GM15510 (cell line): ENCODE data around the gene ZNF429.

Experiments used
- POLR2A ChIP-seq: IDR thresholded peaks from 3 replicates; pipeline ENCODE4 v1.6.1; 2011; ENCODE audit warnings: borderline replicate concordance; ENCODE audit not compliant: insufficient read length; ENCODE audit errors: extremely low read depth

Gene ZNF429

GRCh38 chr19:21505459-21506451, at the start of gene ZNF429:
Gene ZNF429 (plus strand): TSS chr19:21505602. CDS start chr19:21505772, 170 bp downstream.
- peak; percentile 68 for TF ChIP-seq POLR2A

GRCh38 chr19:21460686-21461085, 44.7 kb upstream of the ZNF429 start:
- no peak for TF ChIP-seq POLR2A

GRCh38 chr19:21462540-21462939, 42.9 kb upstream of the ZNF429 start:
- no peak for TF ChIP-seq POLR2A

- TF ChIP-seq POLR2A, result no peak
Observed at GRCh38 chr19:21463449-21464105, 41.8 kb upstream of the ZNF429 start.

GRCh38 chr19:21466627-21467026, 38.8 kb upstream of the ZNF429 start:
- TF ChIP-seq POLR2A, result no peak

GRCh38 chr19:21468791-21469190, 36.6 kb upstream of the ZNF429 start:
- TF ChIP-seq POLR2A, result no peak

GRCh38 chr19:21472507-21472906, 32.9 kb upstream of the ZNF429 start:
- no peak for TF ChIP-seq POLR2A

GRCh38 chr19:21474671-21475181, 30.7 kb upstream of the ZNF429 start:
- no peak for TF ChIP-seq POLR2A

GRCh38 chr19:21482863-21483276, 22.5 kb upstream of the ZNF429 start:
- no peak for TF ChIP-seq POLR2A

GRCh38 chr19:21483589-21484170, 21.7 kb upstream of the ZNF429 start:
- no peak for TF ChIP-seq POLR2A

- TF ChIP-seq POLR2A, result no peak
Observed at GRCh38 chr19:21484631-21485030, 20.8 kb upstream of the ZNF429 start.

GRCh38 chr19:21485926-21486325, 19.5 kb upstream of the ZNF429 start:
- TF ChIP-seq POLR2A, result no peak

GRCh38 chr19:21487969-21488368, 17.4 kb upstream of the ZNF429 start:
- TF ChIP-seq POLR2A, result no peak

GRCh38 chr19:21491146-21491545, 14.3 kb upstream of the ZNF429 start:
- no peak for TF ChIP-seq POLR2A

- TF ChIP-seq POLR2A, result no peak
Observed at GRCh38 chr19:21492947-21493906, 12.2 kb upstream of the ZNF429 start.

GRCh38 chr19:21496876-21497275, 8.5 kb upstream of the ZNF429 start:
- TF ChIP-seq POLR2A, result no peak
